ENCODE measurements around the gene NCKAP5.

NCKAP5 gene

DNA sequence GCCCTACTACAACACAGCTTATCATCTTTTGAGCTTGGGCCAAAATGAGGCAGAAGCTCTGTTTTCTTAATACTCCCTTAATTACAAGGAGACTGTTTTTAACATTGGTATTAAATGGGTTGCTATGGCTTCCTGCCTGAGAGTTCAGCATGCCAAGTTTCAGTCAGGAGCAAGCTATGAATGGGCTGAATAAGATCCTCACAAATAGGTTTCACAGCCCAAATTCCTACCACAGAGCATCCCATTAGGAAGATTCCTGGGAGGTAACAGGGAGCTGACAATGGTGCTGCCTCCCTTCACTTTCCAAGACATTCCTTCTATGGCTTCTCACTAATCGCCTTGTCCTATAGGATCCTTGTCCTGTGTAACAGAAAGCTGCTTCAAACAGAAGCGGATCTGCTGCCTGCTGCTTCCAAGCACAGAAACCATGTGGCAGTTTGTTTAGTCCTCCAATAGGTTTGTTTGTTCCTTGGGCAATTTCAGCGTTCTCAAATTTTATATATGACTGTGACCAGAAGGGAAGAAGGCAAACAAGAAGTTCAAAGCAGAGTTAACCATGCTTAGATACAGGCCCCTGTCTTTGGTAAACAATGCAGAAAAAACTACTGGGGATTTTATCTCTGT lies 70.9 kb downstream of the NCKAP5 start:
- peaks cover 10% of the 10 kb centered on the region; the same call in 1 of the 2 replicates for H3K27me3 ChIP-seq (ENCODE audit: insufficient read depth, low read length)
- H3K27ac ChIP-seq (ENCODE audit: low read depth, low read length), result no peak overlapping the region
- H3K4me3 ChIP-seq (ENCODE audit: low read depth, low read length), result no peak overlapping the region
- no peaks in the 10 kb centered on the region for H3K4me1 ChIP-seq (ENCODE audit: control insufficient read depth, insufficient read depth, low read length, unreplicated experiment)
- no peaks in the 10 kb centered on the region for H3K36me3 ChIP-seq (ENCODE audit: insufficient read depth, low read length)
- no peak overlapping the region for H2AFZ ChIP-seq (ENCODE audit: low read length, unreplicated experiment)
- no peaks in the 10 kb centered on the region for H3K79me2 ChIP-seq (ENCODE audit: control insufficient read depth, insufficient read depth, low read length, unreplicated experiment)

DNA sequence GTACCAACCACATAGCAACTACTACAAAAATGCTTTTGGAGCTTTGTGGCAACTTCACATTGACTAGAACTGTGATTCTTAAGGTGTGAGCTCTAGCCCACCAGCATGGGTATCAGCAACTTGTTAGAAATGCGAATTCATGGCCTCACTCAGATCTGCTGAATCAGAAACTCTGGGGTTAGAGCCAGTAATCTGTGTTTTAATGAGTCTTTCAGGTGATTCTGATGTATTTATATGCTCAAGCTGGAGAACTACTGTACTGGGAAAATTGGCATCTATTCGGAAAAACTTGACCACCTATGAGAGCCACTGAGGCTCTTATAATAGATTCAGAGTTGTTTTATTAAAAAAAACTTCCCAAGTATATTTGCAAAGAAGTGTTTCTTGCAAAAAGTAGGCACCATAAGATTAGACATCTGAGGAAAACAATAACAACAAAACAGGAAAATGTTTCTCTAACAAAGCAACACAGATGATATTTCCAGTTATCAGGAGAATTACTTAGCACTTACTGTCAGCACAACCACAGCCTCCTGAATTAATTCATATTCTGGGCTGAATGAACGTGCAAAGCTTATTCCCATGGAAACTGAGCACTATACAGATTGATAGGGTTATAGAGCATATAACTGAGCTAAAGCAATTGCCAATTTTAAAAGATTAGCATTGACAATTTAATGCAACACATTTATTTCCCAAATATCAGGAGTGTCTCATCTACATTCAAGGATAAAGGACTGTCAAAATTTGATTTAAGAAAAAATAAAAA lies 71.6 kb downstream of the NCKAP5 start:
- no peak overlapping the region for H2AFZ ChIP-seq (ENCODE audit: low read length, unreplicated experiment)
- H3K4me3 ChIP-seq (ENCODE audit: low read depth, low read length), result no peak overlapping the region
- peaks cover 10% of the 10 kb centered on the region; the same call in 1 of the 2 replicates for H3K27me3 ChIP-seq (ENCODE audit: insufficient read depth, low read length)
- H3K36me3 ChIP-seq (ENCODE audit: insufficient read depth, low read length), result no peaks in the 10 kb centered on the region
- H3K27ac ChIP-seq (ENCODE audit: low read depth, low read length), result no peak overlapping the region
- no peaks in the 10 kb centered on the region for H3K79me2 ChIP-seq (ENCODE audit: control insufficient read depth, insufficient read depth, low read length, unreplicated experiment)
- H3K4me1 ChIP-seq (ENCODE audit: control insufficient read depth, insufficient read depth, low read length, unreplicated experiment), result no peaks in the 10 kb centered on the region

- no peaks in the 10 kb centered on the region for H3K36me3 ChIP-seq (ENCODE audit: insufficient read depth, low read length)
- peaks cover 2% of the 10 kb centered on the region for H3K4me1 ChIP-seq (ENCODE audit: control insufficient read depth, insufficient read depth, low read length, unreplicated experiment)
- H2AFZ ChIP-seq (ENCODE audit: low read length, unreplicated experiment), result no peak overlapping the region
- no peak overlapping the region for H3K4me3 ChIP-seq (ENCODE audit: low read depth, low read length)
- no peaks in the 10 kb centered on the region for H3K79me2 ChIP-seq (ENCODE audit: control insufficient read depth, insufficient read depth, low read length, unreplicated experiment)
- no peaks in the 10 kb centered on the region; the same call in 1 of the 2 replicates for H3K27me3 ChIP-seq (ENCODE audit: insufficient read depth, low read length)
- H3K27ac ChIP-seq (ENCODE audit: low read depth, low read length), result no peak overlapping the region
Observed at GRCh38 chr2:133495226-133495625, 73.0 kb downstream of the NCKAP5 start.

DNA sequence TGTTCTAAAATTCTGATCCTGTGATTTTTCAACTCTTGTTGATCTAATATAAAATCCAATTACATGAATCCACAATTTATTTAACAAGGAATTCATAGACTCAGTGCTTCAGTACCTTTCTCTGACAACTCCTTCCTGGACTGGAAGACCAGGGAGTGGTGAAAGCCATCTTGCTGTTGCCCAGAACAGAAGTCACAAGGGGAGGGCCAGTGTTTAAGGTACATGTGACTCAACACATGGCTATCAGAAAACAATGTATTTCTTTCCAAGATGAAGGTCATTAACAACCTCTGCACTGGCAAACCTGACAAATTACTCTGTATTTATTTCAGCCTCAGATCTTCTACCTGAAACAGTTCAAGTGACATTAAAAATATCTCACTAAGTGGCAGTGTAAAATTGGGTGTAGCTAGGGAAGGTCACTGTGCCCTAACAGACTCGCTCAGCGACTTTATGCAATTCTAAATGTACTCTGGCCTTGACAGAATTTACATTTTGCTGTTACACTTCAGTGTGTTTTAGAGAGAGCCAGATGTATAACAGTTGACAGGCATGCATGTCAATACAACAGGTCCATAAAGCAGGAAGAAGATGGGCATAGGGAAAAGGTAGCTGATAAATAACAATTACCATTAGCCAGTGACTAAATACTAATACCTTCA lies 75.4 kb downstream of the NCKAP5 start:
- Histone ChIP-seq H2AFZ (ENCODE audit: low read length, unreplicated experiment) (no peak overlapping the region), H3K79me2 (ENCODE audit: control insufficient read depth, insufficient read depth, low read length, unreplicated experiment) (no peaks in the 10 kb centered on the region), H3K27ac (ENCODE audit: low read depth, low read length) (no peak overlapping the region), H3K4me1 (ENCODE audit: control insufficient read depth, insufficient read depth, low read length, unreplicated experiment) (peaks cover 10% of the 10 kb centered on the region), H3K4me3 (ENCODE audit: low read depth, low read length) (no peak overlapping the region), H3K36me3 (ENCODE audit: insufficient read depth, low read length) (no peaks in the 10 kb centered on the region), H3K27me3 (ENCODE audit: insufficient read depth, low read length) (no peaks in the 10 kb centered on the region)

DNA sequence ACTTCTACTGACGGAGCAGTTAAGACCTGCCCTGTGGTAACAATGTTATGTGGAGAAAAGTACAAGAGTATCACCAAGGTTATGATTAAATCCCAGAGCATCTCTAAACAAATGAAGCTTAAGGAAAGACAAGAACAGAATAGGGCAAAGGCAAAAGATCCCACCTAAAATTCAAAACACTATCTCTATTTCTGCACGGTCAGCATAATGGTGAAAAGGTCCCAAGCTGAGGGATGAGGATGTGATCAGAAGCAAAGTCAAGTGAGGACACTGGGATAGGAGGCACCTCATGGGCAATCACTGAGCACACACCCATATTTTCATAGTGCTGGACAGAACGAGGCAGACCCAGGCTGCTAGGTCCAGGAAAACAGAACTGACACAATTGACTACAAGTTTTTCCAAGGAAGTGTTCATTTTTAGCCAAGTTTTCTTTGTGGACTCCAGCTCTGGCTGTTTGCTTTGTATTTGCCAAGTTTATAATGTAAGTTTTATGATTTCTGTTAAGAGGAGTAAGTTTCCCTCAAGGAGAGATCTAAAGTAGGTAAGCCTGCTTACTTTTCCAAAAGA lies 77.8 kb downstream of the NCKAP5 start:
- Histone ChIP-seq H3K27ac (ENCODE audit: low read depth, low read length) (no peak overlapping the region), H3K4me3 (ENCODE audit: low read depth, low read length) (no peak overlapping the region), H3K4me1 (ENCODE audit: control insufficient read depth, insufficient read depth, low read length, unreplicated experiment) (peaks cover 10% of the 10 kb centered on the region), H3K79me2 (ENCODE audit: control insufficient read depth, insufficient read depth, low read length, unreplicated experiment) (no peaks in the 10 kb centered on the region), H3K36me3 (ENCODE audit: insufficient read depth, low read length) (no peaks in the 10 kb centered on the region), H2AFZ (ENCODE audit: low read length, unreplicated experiment) (no peak overlapping the region), H3K27me3 (ENCODE audit: insufficient read depth, low read length) (no peaks in the 10 kb centered on the region)

DNA sequence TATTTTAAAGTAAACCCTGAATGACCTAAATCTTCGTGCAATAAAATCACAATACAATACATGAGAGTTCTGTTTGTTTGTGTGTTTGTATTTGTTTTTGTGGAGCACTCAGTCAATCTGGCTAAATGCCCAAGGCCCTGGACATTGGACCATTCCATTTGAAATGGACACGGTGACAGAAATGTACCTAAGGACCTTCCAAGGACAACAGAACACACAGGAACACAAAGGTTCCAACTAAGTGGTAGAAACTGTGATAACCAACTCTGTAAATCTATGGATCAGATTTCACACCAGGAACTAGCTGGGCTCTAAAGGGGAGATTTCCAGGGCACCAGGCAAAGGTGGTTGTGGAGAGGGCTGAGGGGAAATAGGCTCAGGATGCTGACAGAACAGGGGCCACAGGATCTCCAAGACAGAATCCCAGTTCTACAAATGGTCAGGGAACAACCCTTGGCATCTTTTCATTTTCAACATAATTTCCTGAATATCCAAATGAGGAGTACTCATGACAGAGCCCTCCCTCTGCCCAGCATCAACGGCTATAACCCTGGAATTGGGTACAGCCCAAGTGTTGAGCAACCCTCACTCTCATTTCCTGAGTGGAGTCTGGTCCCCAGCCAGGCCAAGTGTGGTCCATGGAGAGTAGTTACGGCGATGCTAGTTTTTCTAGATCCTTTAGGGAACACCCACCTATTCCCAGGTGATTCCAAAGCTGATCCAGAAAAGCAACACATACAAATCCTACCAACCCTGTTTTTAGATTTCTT lies 78.4 kb downstream of the NCKAP5 start:
- Histone ChIP-seq H3K27me3 (ENCODE audit: insufficient read depth, low read length) (no peaks in the 10 kb centered on the region), H3K4me1 (ENCODE audit: control insufficient read depth, insufficient read depth, low read length, unreplicated experiment) (peaks cover 10% of the 10 kb centered on the region), H2AFZ (ENCODE audit: low read length, unreplicated experiment) (no peak overlapping the region), H3K27ac (ENCODE audit: low read depth, low read length) (no peak overlapping the region), H3K36me3 (ENCODE audit: insufficient read depth, low read length) (no peaks in the 10 kb centered on the region), H3K79me2 (ENCODE audit: control insufficient read depth, insufficient read depth, low read length, unreplicated experiment) (no peaks in the 10 kb centered on the region), H3K4me3 (ENCODE audit: low read depth, low read length) (no peak overlapping the region)

- Histone ChIP-seq H3K27ac (ENCODE audit: low read depth, low read length) (no peak overlapping the region), H3K79me2 (ENCODE audit: control insufficient read depth, insufficient read depth, low read length, unreplicated experiment) (no peaks in the 10 kb centered on the region), H2AFZ (ENCODE audit: low read length, unreplicated experiment) (no peak overlapping the region)
Observed at GRCh38 chr2:133489146-133489545, 79.1 kb downstream of the NCKAP5 start.

DNA sequence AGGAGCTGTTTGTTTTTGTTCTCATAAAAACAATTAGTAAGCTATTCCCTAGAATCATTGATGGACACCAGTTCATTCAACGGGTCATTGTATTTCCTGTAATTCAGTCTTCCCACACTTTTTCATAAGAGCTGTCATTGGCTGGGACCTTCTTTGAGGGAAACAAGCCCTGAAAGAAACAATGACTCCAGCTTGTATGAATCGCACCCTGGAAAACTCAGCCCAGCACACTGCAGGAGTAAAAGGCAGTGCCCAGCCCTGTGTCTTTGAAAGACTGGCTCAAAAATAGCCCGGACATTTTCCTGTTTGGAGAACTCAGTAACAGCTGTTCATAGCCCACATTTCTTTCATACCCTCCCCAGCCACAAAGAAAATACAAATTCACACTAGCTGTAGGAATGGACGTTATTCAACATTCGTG lies 81.5 kb downstream of the NCKAP5 start:
- Histone ChIP-seq H3K36me3 (ENCODE audit: insufficient read depth, low read length) (no peaks in the 10 kb centered on the region), H3K79me2 (ENCODE audit: control insufficient read depth, insufficient read depth, low read length, unreplicated experiment) (no peaks in the 10 kb centered on the region), H3K27ac (ENCODE audit: low read depth, low read length) (no peak overlapping the region), H3K27me3 (ENCODE audit: insufficient read depth, low read length) (no peaks in the 10 kb centered on the region; the same call in 1 of the 2 replicates), H3K4me1 (ENCODE audit: control insufficient read depth, insufficient read depth, low read length, unreplicated experiment) (peaks cover 10% of the 10 kb centered on the region), H2AFZ (ENCODE audit: low read length, unreplicated experiment) (no peak overlapping the region), H3K4me3 (ENCODE audit: low read depth, low read length) (no peak overlapping the region)

More at GRCh38 chr2:133489146-133489545, 79.1 kb downstream of the NCKAP5 start:
- Histone ChIP-seq H3K4me3 (ENCODE audit: low read depth, low read length) (no peak overlapping the region), H3K36me3 (ENCODE audit: insufficient read depth, low read length) (no peaks in the 10 kb centered on the region), H3K27me3 (ENCODE audit: insufficient read depth, low read length) (no peaks in the 10 kb centered on the region), H3K4me1 (ENCODE audit: control insufficient read depth, insufficient read depth, low read length, unreplicated experiment) (peaks cover 10% of the 10 kb centered on the region)

GRCh38 chr2:133485868-133486267 lies 82.4 kb downstream of the NCKAP5 start:
- H3K79me2 ChIP-seq (ENCODE audit: control insufficient read depth, insufficient read depth, low read length, unreplicated experiment), result no peaks in the 10 kb centered on the region
- H3K4me1 ChIP-seq (ENCODE audit: control insufficient read depth, insufficient read depth, low read length, unreplicated experiment), result peaks cover 10% of the 10 kb centered on the region
- H3K4me3 ChIP-seq (ENCODE audit: low read depth, low read length), result no peak overlapping the region
- H3K36me3 ChIP-seq (ENCODE audit: insufficient read depth, low read length), result no peaks in the 10 kb centered on the region
- no peaks in the 10 kb centered on the region; the same call in 1 of the 2 replicates for H3K27me3 ChIP-seq (ENCODE audit: insufficient read depth, low read length)
- H3K27ac ChIP-seq (ENCODE audit: low read depth, low read length), result no peak overlapping the region
- H2AFZ ChIP-seq (ENCODE audit: low read length, unreplicated experiment), result no peak overlapping the region

DNA sequence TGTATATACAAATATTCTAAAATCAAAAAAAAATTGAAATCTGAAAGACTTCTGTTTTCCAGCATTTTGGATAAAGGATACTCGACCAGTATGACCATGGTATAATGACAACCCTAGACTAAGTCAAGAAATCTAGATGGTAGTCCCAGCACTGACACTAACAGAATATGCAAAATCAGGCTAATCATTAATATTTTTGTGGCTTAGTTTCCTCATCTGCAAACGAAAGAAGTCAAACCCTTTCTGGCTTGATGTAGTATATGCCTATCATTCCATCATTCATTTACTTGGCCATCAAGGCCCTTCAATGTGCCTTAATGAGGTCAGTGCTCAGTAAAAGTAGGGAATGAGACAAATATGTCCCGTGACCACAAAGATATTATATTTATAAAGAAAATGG lies 83.5 kb downstream of the NCKAP5 start:
- Histone ChIP-seq H3K79me2 (ENCODE audit: control insufficient read depth, insufficient read depth, low read length, unreplicated experiment) (no peaks in the 10 kb centered on the region), H2AFZ (ENCODE audit: low read length, unreplicated experiment) (no peak overlapping the region), H3K4me1 (ENCODE audit: control insufficient read depth, insufficient read depth, low read length, unreplicated experiment) (peaks cover 3% of the 10 kb centered on the region), H3K4me3 (ENCODE audit: low read depth, low read length) (no peak overlapping the region), H3K27ac (ENCODE audit: low read depth, low read length) (no peak overlapping the region), H3K36me3 (ENCODE audit: insufficient read depth, low read length) (no peaks in the 10 kb centered on the region), H3K27me3 (ENCODE audit: insufficient read depth, low read length) (no peaks in the 10 kb centered on the region; the same call in 1 of the 2 replicates)

Data from ACC112 (cell line).